NB4 (cell line): ENCODE measurements around the gene PPARGC1A.

Experiments used
- CTCF ChIP-seq: IDR thresholded peaks from one replicate; pipeline ENCODE4 v1.5.1; 2012; ENCODE audit warnings: low read depth, low read length
- MAX ChIP-seq: IDR thresholded peaks from 2 replicates; pipeline ENCODE4 v1.6.1; 2011; ENCODE audit warnings: low read depth, low read length
- MYC ChIP-seq: IDR thresholded peaks from 2 replicates; pipeline ENCODE4 v1.6.1; 2011; ENCODE audit warnings: low read depth, low read length
- POLR2A ChIP-seq: IDR thresholded peaks from 2 replicates; pipeline ENCODE4 v1.6.1; 2011; ENCODE audit warnings: mild to moderate bottlenecking; ENCODE audit not compliant: insufficient read length; ENCODE audit errors: extremely low read depth

DNA sequence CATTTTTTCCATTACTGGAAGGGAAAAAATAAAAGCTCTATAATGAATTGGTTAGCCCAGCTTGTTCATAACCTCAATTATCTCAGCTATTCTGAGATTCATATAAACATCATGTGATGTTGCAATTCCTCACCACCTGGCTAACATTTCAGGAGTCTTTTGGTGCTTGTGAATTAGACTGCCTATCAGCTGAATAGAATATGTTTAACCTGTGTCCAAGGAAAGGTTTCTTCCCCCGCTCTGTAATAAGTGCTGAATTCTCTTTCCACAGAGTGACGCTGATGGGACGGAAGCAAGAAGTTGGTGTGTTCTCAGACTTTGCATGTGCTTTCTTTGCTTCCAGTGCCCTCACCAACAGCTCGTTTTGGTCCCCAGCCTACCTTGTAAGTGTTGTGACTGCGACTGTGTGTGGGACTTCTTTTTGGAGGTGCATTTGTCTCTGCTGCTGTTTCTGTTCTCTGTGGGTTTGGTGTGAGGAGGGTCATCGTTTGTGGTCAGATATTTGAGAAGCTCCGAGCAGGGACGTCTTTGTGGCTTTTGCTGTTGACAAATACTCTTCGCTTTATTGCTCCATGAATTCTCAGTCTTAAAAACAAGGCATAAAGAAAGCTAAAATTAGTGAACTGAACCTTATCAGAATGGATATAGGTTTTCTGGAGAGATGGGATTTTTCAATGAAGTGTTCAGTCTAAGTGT, 61.7 kb downstream of the PPARGC1A start:
- TF ChIP-seq CTCF (no peak), POLR2A (no peak), MYC (no peak), MAX (no peak)
